Ishikawa (cell line): ENCODE measurements around the gene PRDM8.

Source experiments
- CEBPB ChIP-seq: IDR thresholded peaks from 2 replicates; pipeline ENCODE4 v1.6.1; 2012
- CREB1 ChIP-seq: IDR thresholded peaks from 2 replicates; pipeline ENCODE4 v1.6.1; 2012; ENCODE audit warnings: low read depth
- EGR1 ChIP-seq: IDR thresholded peaks from 2 replicates; pipeline ENCODE4 v1.6.1; 2012
- EP300 ChIP-seq: IDR thresholded peaks from 2 replicates; pipeline ENCODE4 v1.6.1; 2012; ENCODE audit warnings: borderline replicate concordance
- FOXM1 ChIP-seq: IDR thresholded peaks from 2 replicates; pipeline ENCODE4 v1.6.1; 2012; ENCODE audit warnings: low read depth, borderline replicate concordance
- MAX ChIP-seq: IDR thresholded peaks from 2 replicates; pipeline ENCODE4 v1.6.1; 2012
- NFIC ChIP-seq: IDR thresholded peaks from 2 replicates; pipeline ENCODE4 v1.6.1; 2012
- RAD21 ChIP-seq: IDR thresholded peaks from 2 replicates; pipeline ENCODE4 v1.6.1; 2012; ENCODE audit warnings: low read depth
- REST ChIP-seq: IDR thresholded peaks from 2 replicates; pipeline ENCODE4 v1.6.1; 2012; ENCODE audit warnings: low read depth, mild to moderate bottlenecking
- TAF1 ChIP-seq: IDR thresholded peaks from 2 replicates; pipeline ENCODE4 v1.6.1; 2012; ENCODE audit warnings: low read depth, mild to moderate bottlenecking
- TCF12 ChIP-seq: IDR thresholded peaks from 2 replicates; pipeline ENCODE4 v1.6.1; 2012; ENCODE audit warnings: low read depth
- TEAD4 ChIP-seq: IDR thresholded peaks from 2 replicates; pipeline ENCODE4 v1.6.1; 2012
- USF1 ChIP-seq: IDR thresholded peaks from 2 replicates; pipeline ENCODE4 v1.6.1; 2012
- YY1 ChIP-seq: IDR thresholded peaks from 2 replicates; pipeline ENCODE4 v1.6.1; 2012; ENCODE audit warnings: low read depth
- ZBTB7A ChIP-seq: IDR thresholded peaks from 2 replicates; pipeline ENCODE4 v1.6.1; 2012; ENCODE audit warnings: low read depth

PRDM8 gene

GRCh38 chr4:80208610-80209339 lies 11.5 kb downstream of the PRDM8 start:
- TF ChIP-seq USF1, result no peak
- TF ChIP-seq MAX, result no peak
- TF ChIP-seq EGR1, result no peak
- TF ChIP-seq RAD21, result no peak

GRCh38 chr4:80209340-80209701 lies 12.0 kb downstream of the PRDM8 start:
- TF ChIP-seq YY1 (no peak), RAD21 (no peak), ZBTB7A (no peak), TCF12 (no peak), TEAD4 (no peak), REST (no peak), USF1 (no peak), EGR1 (no peak), FOXM1 (no peak), MAX (no peak), EP300 (no peak), TAF1 (no peak), CEBPB (no peak), CREB1 (no peak), NFIC (no peak)

GRCh38 chr4:80210549-80210948 lies 13.2 kb downstream of the PRDM8 start:
- TF ChIP-seq TEAD4, result no peak
- TF ChIP-seq NFIC, result no peak
- no peak for TF ChIP-seq TAF1
- TF ChIP-seq CEBPB, result no peak
- TF ChIP-seq YY1, result no peak
- no peak for TF ChIP-seq EP300
- TF ChIP-seq ZBTB7A, result no peak
- TF ChIP-seq MAX, result no peak
- no peak for TF ChIP-seq EGR1
- no peak for TF ChIP-seq CREB1
- no peak for TF ChIP-seq RAD21
- no peak for TF ChIP-seq REST
- TF ChIP-seq FOXM1, result no peak
- TF ChIP-seq USF1, result no peak
- no peak for TF ChIP-seq TCF12

- TF ChIP-seq RAD21 (no peak), TEAD4 (no peak), EP300 (no peak), REST (no peak), USF1 (no peak), TCF12 (no peak), ZBTB7A (no peak), NFIC (no peak), EGR1 (no peak), MAX (no peak), YY1 (no peak)
Measured at GRCh38 chr4:80213117-80213815, 16.0 kb downstream of the PRDM8 start.
